ENCODE data around the gene PRRC2B.
"Not testable (repeated sequence)": the region's sequence is repeated elsewhere in the genome, so short reads cannot be mapped to it uniquely, and the experiment has no call there.

GRCh38 chr9:131455655-131456054, 61.8 kb downstream of the PRRC2B start:
- TF ChIP-seq, protein P1, sequence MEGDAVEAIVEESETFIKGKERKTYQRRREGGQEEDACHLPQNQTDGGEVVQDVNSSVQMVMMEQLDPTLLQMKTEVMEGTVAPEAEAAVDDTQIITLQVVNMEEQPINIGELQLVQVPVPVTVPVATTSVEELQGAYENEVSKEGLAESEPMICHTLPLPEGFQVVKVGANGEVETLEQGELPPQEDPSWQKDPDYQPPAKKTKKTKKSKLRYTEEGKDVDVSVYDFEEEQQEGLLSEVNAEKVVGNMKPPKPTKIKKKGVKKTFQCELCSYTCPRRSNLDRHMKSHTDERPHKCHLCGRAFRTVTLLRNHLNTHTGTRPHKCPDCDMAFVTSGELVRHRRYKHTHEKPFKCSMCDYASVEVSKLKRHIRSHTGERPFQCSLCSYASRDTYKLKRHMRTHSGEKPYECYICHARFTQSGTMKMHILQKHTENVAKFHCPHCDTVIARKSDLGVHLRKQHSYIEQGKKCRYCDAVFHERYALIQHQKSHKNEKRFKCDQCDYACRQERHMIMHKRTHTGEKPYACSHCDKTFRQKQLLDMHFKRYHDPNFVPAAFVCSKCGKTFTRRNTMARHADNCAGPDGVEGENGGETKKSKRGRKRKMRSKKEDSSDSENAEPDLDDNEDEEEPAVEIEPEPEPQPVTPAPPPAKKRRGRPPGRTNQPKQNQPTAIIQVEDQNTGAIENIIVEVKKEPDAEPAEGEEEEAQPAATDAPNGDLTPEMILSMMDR (IDR thresholded peaks at IDR 0.05; ENCODE audit: low read depth, low read length, missing input control), result not testable (repeated sequence)
- TF ChIP-seq ZBTB33 (IDR thresholded peaks at IDR 0.05); TAF1 (conservative IDR thresholded peaks at IDR 0.05): not testable (repeated sequence)

All from liver (tissue), 3 donors.